Measurements from ENCODE around the gene ARMC6. TPM values are rescaled to one million over a fixed set of nuclear protein-coding genes. Genes with fewer than 3 reads are reported as not detected.

ARMC6 gene
- total RNA-seq, 2 experiments from 2014 or later = 63.9 to 104 TPM

GRCh38 chr19:19054315-19054938 lies 21.0 kb downstream of the ARMC6 start:
- Histone ChIP-seq H3K27ac (ENCODE audit: low read depth, low read length, poor library complexity, severe bottlenecking) (no peak overlapping the region), H3K36me3 (ENCODE audit: insufficient read depth, low read length) (peaks cover 92% of the 10 kb centered on the region), H3K79me2 (ENCODE audit: insufficient read depth, low read depth, low read length) (no peaks in the 10 kb centered on the region), H3K4me2 (ENCODE audit: low read length) (no peak overlapping the region), H3K4me3 (ENCODE audit: low read depth, low read length, poor library complexity, severe bottlenecking) (no peak overlapping the region), H3K9me2 (ENCODE audit: insufficient read depth, low read length) (no peaks in the 10 kb centered on the region), H3K4me1 (ENCODE audit: insufficient read depth, low read length, poor library complexity, severe bottlenecking) (no peaks in the 10 kb centered on the region), H2AFZ (ENCODE audit: low read length) (no peak overlapping the region), H3K9me3 (ENCODE audit: low read length) (no peaks in the 10 kb centered on the region), H4K20me1 (ENCODE audit: insufficient read depth, low read length) (no peaks in the 10 kb centered on the region)
- intact Hi-C loops (cut with micrococcal nuclease; ENCODE audit: unreplicated experiment) = no loop called here
- CTCF ChIA-PET (ENCODE audit: unreplicated experiment) = interaction anchor here (0.8 kb wide), 1 partner anchor 121 kb away, joined by 4 read pairs; no protein-coding TSS in a partner anchor
- DNase-seq (ENCODE audit: low spot score) = no peak
- BruUV-seq (replicated peaks) = no TSS peak
- TF ChIP-seq EZH2phosphoT487 (IDR thresholded peaks at IDR 0.05; ENCODE audit: borderline replicate concordance, low read depth, low read length) (no peak), CTCF (conservative IDR thresholded peaks at IDR 0.05; ENCODE audit: low read length) (no peak)
- POLR2A ChIA-PET = no interaction called here

- no peak overlapping the region for H3K4me3 ChIP-seq (ENCODE audit: low read depth, low read length, poor library complexity, severe bottlenecking)
- TF ChIP-seq CTCF (conservative IDR thresholded peaks at IDR 0.05; ENCODE audit: low read length) (no peak), EZH2phosphoT487 (IDR thresholded peaks at IDR 0.05; ENCODE audit: borderline replicate concordance, low read depth, low read length) (no peak)
- H3K4me1 ChIP-seq (ENCODE audit: insufficient read depth, low read length, poor library complexity, severe bottlenecking) = no peaks in the 10 kb centered on the region
- H3K27ac ChIP-seq (ENCODE audit: low read depth, low read length, poor library complexity, severe bottlenecking) = no peak overlapping the region
- H3K36me3 ChIP-seq (ENCODE audit: insufficient read depth, low read length) = peaks cover 94% of the 10 kb centered on the region
- no peak for DNase-seq (ENCODE audit: low spot score)
- POLR2A ChIA-PET = no interaction called here
- H3K79me2 ChIP-seq (ENCODE audit: insufficient read depth, low read depth, low read length) = no peaks in the 10 kb centered on the region
- no peak overlapping the region for H3K4me2 ChIP-seq (ENCODE audit: low read length)
- H3K9me2 ChIP-seq (ENCODE audit: insufficient read depth, low read length) = no peaks in the 10 kb centered on the region
- no peaks in the 10 kb centered on the region for H3K9me3 ChIP-seq (ENCODE audit: low read length)
- no TSS peak for BruUV-seq (replicated peaks)
- intact Hi-C loops (cut with micrococcal nuclease; ENCODE audit: unreplicated experiment) = no loop called here
- CTCF ChIA-PET (ENCODE audit: unreplicated experiment) = interaction anchor here (0.8 kb wide), 1 partner anchor 120 kb away, joined by 4 read pairs; no protein-coding TSS in a partner anchor
- H4K20me1 ChIP-seq (ENCODE audit: insufficient read depth, low read length) = no peaks in the 10 kb centered on the region
- no peak overlapping the region for H2AFZ ChIP-seq (ENCODE audit: low read length)
These were observed 21.6 kb downstream of the ARMC6 start for GRCh38 chr19:19054939-19055440.

GRCh38 chr19:19055701-19056100 lies 22.3 kb downstream of the ARMC6 start:
- Histone ChIP-seq H3K9me3 (ENCODE audit: low read length) (no peaks in the 10 kb centered on the region), H3K27ac (ENCODE audit: low read depth, low read length, poor library complexity, severe bottlenecking) (no peak overlapping the region), H2AFZ (ENCODE audit: low read length) (no peak overlapping the region), H3K4me2 (ENCODE audit: low read length) (no peak overlapping the region), H3K36me3 (ENCODE audit: insufficient read depth, low read length) (peaks cover 90% of the 10 kb centered on the region), H3K9me2 (ENCODE audit: insufficient read depth, low read length) (no peaks in the 10 kb centered on the region), H3K4me3 (ENCODE audit: low read depth, low read length, poor library complexity, severe bottlenecking) (no peak overlapping the region), H4K20me1 (ENCODE audit: insufficient read depth, low read length) (no peaks in the 10 kb centered on the region), H3K4me1 (ENCODE audit: insufficient read depth, low read length, poor library complexity, severe bottlenecking) (no peaks in the 10 kb centered on the region), H3K79me2 (ENCODE audit: insufficient read depth, low read depth, low read length) (no peaks in the 10 kb centered on the region)
- POLR2A ChIA-PET = no interaction called here
- TF ChIP-seq CTCF (conservative IDR thresholded peaks at IDR 0.05; ENCODE audit: low read length) (no peak), EZH2phosphoT487 (IDR thresholded peaks at IDR 0.05; ENCODE audit: borderline replicate concordance, low read depth, low read length) (no peak)
- intact Hi-C loops (cut with micrococcal nuclease; ENCODE audit: unreplicated experiment) = no loop called here
- BruUV-seq (replicated peaks) = no TSS peak
- no peak for DNase-seq (ENCODE audit: low spot score)
- CTCF ChIA-PET (ENCODE audit: unreplicated experiment) = no interaction called here

Data from OCI-LY7 (cell line).